ENCODE data around the gene ARAP1. TPM values are rescaled to one million over a fixed set of nuclear protein-coding genes. Genes with fewer than 3 reads are reported as not detected.

The ARAP1 gene
- total and polyA plus RNA-seq, 2 of the 8 experiments (the other 6 are each of a cell fraction or from before 2014, with no cell fraction given) = 25.7 to 61.6 TPM

- Histone ChIP-seq H2BK15ac (ENCODE audit: low read length) (no peak overlapping the region), H2BK120ac (replicated peaks; ENCODE audit: low read depth, low read length) (no peak overlapping the region), H3K79me1 (ENCODE audit: low read depth, low read length) (no peaks in the 10 kb centered on the region; the same call in 1 of the 2 replicates), H4K5ac (ENCODE audit: insufficient read length, low read depth, low read length) (no peak overlapping the region), H3K9ac (replicated peaks in 1 of 4; ENCODE audit: extremely low read depth in 1 of 4, low read depth in 3 of 4, low read length in 3 of 4) (no peak overlapping the region), H3K4me2 (ENCODE audit: insufficient read depth in 1 of 2, low read depth in 2 of 2, low read length in 2 of 2) (no peak overlapping the region), H3K27me3 (replicated peaks in 1 of 4; ENCODE audit: control insufficient read depth in 3 of 4, extremely low read depth in 1 of 4, insufficient read depth in 3 of 4, low read length in 3 of 4) (no peaks in the 10 kb centered on the region), H3K23ac (ENCODE audit: insufficient read length) (no peak overlapping the region), H3K4ac (replicated peaks; ENCODE audit: insufficient read length, low read depth, low read length) (no peak overlapping the region), H4K20me1 (replicated peaks in 1 of 2; ENCODE audit: control insufficient read depth in 1 of 2, insufficient read depth in 2 of 2, low read length in 2 of 2) (peaks cover 5 to 13% of the 10 kb centered on the region in 2 experiments), H3K27ac (ENCODE audit: low read depth, low read length) (no peak overlapping the region), H3K9me3 (ENCODE audit: insufficient read depth in 2 of 2, low read depth in 1 of 2, low read length in 1 of 2) (no peaks in the 10 kb centered on the region), H2AFZ (ENCODE audit: low read length) (no peak overlapping the region), H3K4me3 (ENCODE audit: extremely low read depth in 1 of 4, insufficient read depth in 2 of 4, low read depth in 3 of 4, low read length in 4 of 4) (no peak overlapping the region), H4K91ac (replicated peaks; ENCODE audit: insufficient read length, low read length) (no peak overlapping the region), H2BK5ac (ENCODE audit: low read depth, low read length) (no peak overlapping the region), H4K8ac (ENCODE audit: extremely low read depth, insufficient read depth, low read length) (no peak overlapping the region), H3K56ac (replicated peaks; ENCODE audit: insufficient read length, low read depth, low read length) (no peak overlapping the region), H3K18ac (ENCODE audit: extremely low read depth, low read length) (no peak overlapping the region; the same call in 1 of the 2 replicates), H3K4me1 (replicated peaks in 1 of 4; ENCODE audit: control insufficient read depth in 3 of 4, insufficient read depth in 4 of 4, low read length in 3 of 4) (peaks cover 0 to 8% (median 4%) of the 10 kb centered on the region in 4 experiments; a peak in 3 of 7 replicates), H3K36me3 (ENCODE audit: control insufficient read depth in 2 of 4, insufficient read depth in 4 of 4, low read length in 3 of 4) (peaks cover 6 to 26% (median 17%) of the 10 kb centered on the region in 4 experiments; a peak in 7 of 8 replicates), H3K23me2 (ENCODE audit: low read depth, low read length) (no peaks in the 10 kb centered on the region), H3K14ac (ENCODE audit: insufficient read length) (no peak overlapping the region), H2BK20ac (ENCODE audit: low read length) (no peak overlapping the region), H3K79me2 (ENCODE audit: control insufficient read depth in 1 of 2, insufficient read depth in 2 of 2, low read length in 2 of 2) (no peaks in the 10 kb centered on the region), H2AK5ac (ENCODE audit: low read depth, low read length) (no peak overlapping the region), H2BK12ac (ENCODE audit: low read depth, low read length) (no peak overlapping the region)
- ChIA-PET CTCF (ENCODE audit: partially characterized antibody) (interaction anchor here (0.9 to 8.3 kb wide), 4 partner anchors 15 to 98 kb away, joined by 3 to 79 read pairs (median 5); no protein-coding TSS in a partner anchor), POLR2A (ENCODE audit: partially characterized antibody) (no interaction called here)
- 82% methylated on average over 10 of the region's 16 CpGs; no CpG with 5 or more reads in 1 of the 2 experiments for WGBS, 2 experiments (ENCODE audit: extremely low coverage in 1 of 2, insufficient coverage in 1 of 2, insufficient read length in 1 of 2, insufficient replicate concordance in 2 of 2, low coverage in 1 of 2, low lambda C conversion rate in 2 of 2, missing lambda C conversion rate in 1 of 2)
- FAIRE-seq = no peak
- DNase-seq (ENCODE audit: low read depth in 1 of 2, low spot score in 2 of 2) = no peak
- TF ChIP-seq ATF3 (IDR thresholded peaks at IDR 0.05; ENCODE audit: insufficient read depth, low read depth, low read length) (no peak), POLR2AphosphoS5 (IDR thresholded peaks at IDR 0.05; ENCODE audit: low read depth, low read length) (no peak), PHF8 (conservative IDR thresholded peaks at IDR 0.05; ENCODE audit: low read depth, low read length) (no peak), USF2 (IDR thresholded peaks at IDR 0.05; ENCODE audit: low read length) (no peak), SRF (IDR thresholded peaks at IDR 0.05; ENCODE audit: low read depth, low read length) (no peak), TCF12 (IDR thresholded peaks at IDR 0.05; ENCODE audit: low read depth, low read length) (no peak), JUND (IDR thresholded peaks at IDR 0.05; ENCODE audit: low read length) (no peak), SIN3A (conservative IDR thresholded peaks at IDR 0.05 in 1 of 2, IDR thresholded peaks at IDR 0.05 in 1 of 2; ENCODE audit: low read depth in 1 of 2, low read length in 2 of 2) (no peak), CTBP2 (IDR thresholded peaks at IDR 0.05; ENCODE audit: borderline replicate concordance, insufficient read depth, insufficient read length, low read length) (no peak), RFX5 (IDR thresholded peaks at IDR 0.05; ENCODE audit: borderline replicate concordance, low read depth, low read length) (no peak), CREB1 (IDR thresholded peaks at IDR 0.05) (no peak)
Measured at GRCh38 chr11:72697814-72698213, 54.4 kb downstream of the ARAP1 start.

All from H1 (cell line).